Left lung (tissue), 14 donors: Measurements from ENCODE around the gene GALK1. TPM values are rescaled to one million over a fixed set of nuclear protein-coding genes. Genes with fewer than 3 reads are reported as not detected.

Source experiments
- ATAC-seq: fragments of 200-7000 bp; cut with Tn5 transposase; one replicate; pipeline ENCODE4 v1.9.1; 2020; ENCODE audit warnings: moderate library complexity
- DNase-seq, 4 donors: peaks; one replicate each; pipeline ENCODE4 v3.0.0-alpha.2; 2013 to 2020
- H3K27ac ChIP-seq, 2 donors: fragments of 200-600 bp; sonication (generic) in 1 of 2; one replicate each; pipeline versions ENCODE4 v1.5.0 to v1.8.0; 2020 to 2021
- H3K27me3 ChIP-seq, 2 donors: fragments of 200-600 bp; sonication (generic) in 1 of 2; one replicate each; pipeline versions ENCODE4 v1.5.0 to v1.8.0; 2020 to 2021
- H3K36me3 ChIP-seq, 2 donors: fragments of 200-600 bp; sonication (generic) in 1 of 2; one replicate each; pipeline versions ENCODE4 v1.5.0 to v1.8.0; 2020 to 2021
- H3K4me1 ChIP-seq, 2 donors: fragments of 200-600 bp; one replicate each; pipeline ENCODE4 v1.8.0; 2021
- H3K4me3 ChIP-seq, 2 donors: fragments of 200-600 bp; sonication (generic) in 1 of 2; one replicate each; pipeline versions ENCODE4 v1.5.0 to v1.8.0; 2020 to 2021; ENCODE audit warnings: mild to moderate bottlenecking in 1 of 2
- H3K9me3 ChIP-seq, 2 donors: fragments of 200-600 bp; sonication (generic) in 1 of 2; one replicate each; pipeline versions ENCODE4 v1.5.0 to v1.8.0; 2020 to 2021
- intact Hi-C, 2 donors: fragments of 100-400 bp; cut with DNase I; formaldehyde crosslinking; loops; one replicate each; pipeline versions ENCODE4 v1.11.2 to v1.14.2; 2022
- long read RNA-seq, 12 donors: library from polyadenylated mRNA in 2 of 12; unstranded in 2 of 12; transcript quantifications; one replicate each; pipeline ENCODE4 v2.0.0 and lab custom pipeline, GENCODE V29; 2019 to 2026
- polyA plus RNA-seq, 6 donors: library from polyadenylated mRNA; unstranded; fragments of 120-200 nt; gene quantifications; one replicate each; pipeline ENCODE4 v1.2.1, GENCODE V29; 2013; ENCODE audit not compliant: insufficient read length in 6 of 6
- total RNA-seq, 2 donors: library from RNA; stranded (reverse); fragmentation: NEBNext Ultra II Directional; extraction: Animal tissue kit (Norgen Biotek cat#: 25700); gene quantifications; one replicate each; pipeline ENCODE4 v1.2.1, GENCODE V29; 2021
- TF ChIP-seq, protein P1 (sequence below), 2 donors: fragments of 200-600 bp; sonication (generic) in 1 of 2; IDR thresholded peaks; one replicate each; pipeline versions ENCODE4 v1.5.0 to v1.8.0; 2021; ENCODE audit warnings: antibody characterized with exemption in 2 of 2
- donor health status: DM: no; HTN: yes; CAD: no.
- donor health status: DM: no; HTN: no; CAD: no.

The GALK1 gene
- total RNA-seq = 10 to 100 TPM; 38.1 to 39.6 TPM
- 10 to 100 TPM; 10.3 to 19.2 (median 15.0) TPM for polyA plus RNA-seq
- long read RNA-seq, donor 1, transcript GALK1-205 (8 exons, 1,866 nt) = major isoform, 11 of 16 reads
- long read RNA-seq, donor 1, partial matches to known transcripts = 0 of 16 reads
- long read RNA-seq, donor 1, other reads (novel, unspliced or antisense) = 0 of 16 reads
- long read RNA-seq, donor 2, transcript GALK1-205 (8 exons, 1,866 nt) = major isoform, 10 of 11 reads
- long read RNA-seq, donor 2, partial matches to known transcripts = 0 of 11 reads
- long read RNA-seq, donor 2, other reads (novel, unspliced or antisense) = 0 of 11 reads
- long read RNA-seq, donor 3, transcript GALK1-205 (8 exons, 1,866 nt) = major isoform, 10 of 11 reads
- long read RNA-seq, donor 3, partial matches to known transcripts = 0 of 11 reads
- long read RNA-seq, donor 3, other reads (novel, unspliced or antisense) = 0 of 11 reads
- long read RNA-seq, donor 4, transcript GALK1-205 (8 exons, 1,866 nt) = major isoform, 57 of 70 reads
- long read RNA-seq, donor 4, partial matches to known transcripts = 3 of 70 reads
- long read RNA-seq, donor 4, other reads (novel, unspliced or antisense) = 9 of 70 reads
- long read RNA-seq, donor 5, transcript GALK1-205 (8 exons, 1,866 nt) = major isoform, 5 of 13 reads
- long read RNA-seq, donor 5, partial matches to known transcripts = 6 of 13 reads
- long read RNA-seq, donor 5, other reads (novel, unspliced or antisense) = 0 of 13 reads
- long read RNA-seq, donor 6, transcript GALK1-205 (8 exons, 1,866 nt) = major isoform, 13 of 18 reads
- long read RNA-seq, donor 6, partial matches to known transcripts = 0 of 18 reads
- long read RNA-seq, donor 6, other reads (novel, unspliced or antisense) = 0 of 18 reads
- long read RNA-seq, donor 7, transcript GALK1-205 (8 exons, 1,866 nt) = major isoform, 7 of 9 reads
- long read RNA-seq, donor 7, partial matches to known transcripts = 0 of 9 reads
- long read RNA-seq, donor 7, other reads (novel, unspliced or antisense) = 0 of 9 reads
- long read RNA-seq, donor 8, transcript GALK1-205 (8 exons, 1,866 nt) = major isoform, 8 of 10 reads
- long read RNA-seq, donor 8, partial matches to known transcripts = 0 of 10 reads
- long read RNA-seq, donor 8, other reads (novel, unspliced or antisense) = 0 of 10 reads
- long read RNA-seq, donor 9 = 0 reads
- long read RNA-seq, donor 10, transcript GALK1-205 (8 exons, 1,866 nt) = major isoform, 138 of 150 reads
- long read RNA-seq, donor 10, partial matches to known transcripts = 3 of 150 reads
- long read RNA-seq, donor 10, other reads (novel, unspliced or antisense) = 7 of 150 reads
- long read RNA-seq, donor 11 = 0 reads
- long read RNA-seq, donor 12, transcript GALK1-205 (8 exons, 1,866 nt) = major isoform, 9 of 10 reads
- long read RNA-seq, donor 12, partial matches to known transcripts = 0 of 10 reads
- long read RNA-seq, donor 12, other reads (novel, unspliced or antisense) = 0 of 10 reads

- Histone ChIP-seq H3K4me1 (peaks cover 9 to 32% of the 10 kb centered on the region in 2 donors), H3K27ac (peak within 1 kb of the TSS; percentile 85 to 93), H3K4me3 (peak within 1 kb of the TSS; percentile 84 to 91), H3K36me3 (peaks cover 0 to 3% of the 10 kb centered on the region in 2 donors), H3K27me3 (no peaks in the 10 kb centered on the region), H3K9me3 (no peaks in the 10 kb centered on the region)
- peak; percentile 90 for ATAC-seq
- DNase-seq = peak in 3 of 4 donors; percentile 80 to 95 (median 84)
- intact Hi-C loops = no loop called here
- TF ChIP-seq, protein P1, sequence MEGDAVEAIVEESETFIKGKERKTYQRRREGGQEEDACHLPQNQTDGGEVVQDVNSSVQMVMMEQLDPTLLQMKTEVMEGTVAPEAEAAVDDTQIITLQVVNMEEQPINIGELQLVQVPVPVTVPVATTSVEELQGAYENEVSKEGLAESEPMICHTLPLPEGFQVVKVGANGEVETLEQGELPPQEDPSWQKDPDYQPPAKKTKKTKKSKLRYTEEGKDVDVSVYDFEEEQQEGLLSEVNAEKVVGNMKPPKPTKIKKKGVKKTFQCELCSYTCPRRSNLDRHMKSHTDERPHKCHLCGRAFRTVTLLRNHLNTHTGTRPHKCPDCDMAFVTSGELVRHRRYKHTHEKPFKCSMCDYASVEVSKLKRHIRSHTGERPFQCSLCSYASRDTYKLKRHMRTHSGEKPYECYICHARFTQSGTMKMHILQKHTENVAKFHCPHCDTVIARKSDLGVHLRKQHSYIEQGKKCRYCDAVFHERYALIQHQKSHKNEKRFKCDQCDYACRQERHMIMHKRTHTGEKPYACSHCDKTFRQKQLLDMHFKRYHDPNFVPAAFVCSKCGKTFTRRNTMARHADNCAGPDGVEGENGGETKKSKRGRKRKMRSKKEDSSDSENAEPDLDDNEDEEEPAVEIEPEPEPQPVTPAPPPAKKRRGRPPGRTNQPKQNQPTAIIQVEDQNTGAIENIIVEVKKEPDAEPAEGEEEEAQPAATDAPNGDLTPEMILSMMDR (IDR thresholded peaks at IDR 0.05) = peak in 1 of 2 donors; percentile 33
Measured at GRCh38 chr17:75764711-75765421, at the start of gene GALK1. GALK1 (minus strand) TSS chr17:75765192; CDS start chr17:75765136, 56 bp downstream.

GRCh38 chr17:75814021-75814395 is 49.0 kb upstream of the GALK1 start:
- Histone ChIP-seq H3K36me3 (peaks cover 0 to 94% of the 10 kb centered on the region in 2 donors), H3K27ac (no peak overlapping the region), H3K4me1 (no peaks in the 10 kb centered on the region), H3K9me3 (no peaks in the 10 kb centered on the region), H3K27me3 (no peaks in the 10 kb centered on the region), H3K4me3 (no peak overlapping the region)
- intact Hi-C loops = no loop called here
- DNase-seq = peak in 1 of 4 donors; percentile 13
- no peak for ATAC-seq
- TF ChIP-seq, protein P1 (IDR thresholded peaks at IDR 0.05) = no peak

DNA sequence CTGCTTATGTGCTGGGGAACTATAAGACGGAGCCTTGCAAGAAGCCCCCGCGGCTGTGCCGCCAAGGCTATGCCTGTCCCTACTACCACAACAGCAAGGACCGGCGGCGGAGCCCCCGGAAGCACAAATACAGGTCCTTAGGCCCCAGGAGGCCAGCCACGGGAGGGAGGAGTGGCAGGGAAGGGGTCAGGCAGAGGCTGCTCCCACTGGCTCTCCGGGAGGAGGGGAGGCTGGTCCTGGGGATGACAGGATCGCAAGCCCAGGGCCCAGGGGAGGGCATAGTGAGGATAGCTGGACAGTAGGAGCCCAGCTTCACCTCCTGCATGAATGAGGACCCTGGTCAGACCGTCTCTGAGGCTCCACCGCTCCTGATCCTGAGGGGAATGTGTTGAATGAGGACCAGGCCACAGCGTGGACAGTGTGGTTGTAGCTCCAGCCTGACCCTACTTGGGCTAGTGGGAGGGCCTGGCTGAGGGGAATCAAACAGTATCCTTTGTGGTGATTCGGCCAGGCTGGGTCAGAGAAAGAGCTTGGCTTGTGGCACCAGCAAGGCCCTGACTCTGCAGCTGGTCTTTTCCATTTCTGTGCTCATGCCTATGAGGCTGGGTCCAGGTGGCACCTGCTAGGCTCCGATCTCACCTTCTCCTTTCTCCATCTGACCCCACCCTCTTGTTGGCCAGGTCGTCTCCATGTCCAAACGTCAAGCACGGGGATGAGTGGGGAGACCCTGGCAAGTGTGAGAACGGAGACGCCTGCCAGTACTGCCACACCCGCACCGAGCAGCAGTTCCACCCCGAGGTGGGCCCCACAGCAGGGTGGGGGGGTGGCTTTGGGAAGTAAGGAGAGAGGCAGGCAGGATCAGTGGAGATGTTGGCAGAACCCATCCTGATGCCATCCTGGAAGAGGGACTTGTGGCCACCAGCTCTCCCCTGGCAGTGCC is 48.4 kb upstream of the GALK1 start:
- Histone ChIP-seq H3K4me1 (no peaks in the 10 kb centered on the region), H3K27ac (no peak overlapping the region), H3K9me3 (no peaks in the 10 kb centered on the region), H3K27me3 (no peaks in the 10 kb centered on the region), H3K4me3 (no peak overlapping the region), H3K36me3 (peaks cover 0 to 88% of the 10 kb centered on the region in 2 donors)
- DNase-seq = peak in 1 of 4 donors; percentile 71
- no peak for ATAC-seq
- TF ChIP-seq, protein P1 (IDR thresholded peaks at IDR 0.05) = no peak
- intact Hi-C loops = no loop called here
